Stimulated activated CD4-positive, alpha-beta T cell treated with anti-CD3 and anti-CD28 coated beads, Interleukin-4, amount 100 ng/mL, for 4 hours (primary cell): ENCODE results near the gene IL17C.
"Not testable (repeated sequence)": the region's sequence is repeated elsewhere in the genome, so short reads cannot be mapped to it uniquely, and the experiment has no call there.

ENCODE experiments used
- DNase-seq, 2 experiments: peaks; one replicate each; pipeline ENCODE4 v3.0.0-alpha.2; 2020

Gene IL17C

DNA sequence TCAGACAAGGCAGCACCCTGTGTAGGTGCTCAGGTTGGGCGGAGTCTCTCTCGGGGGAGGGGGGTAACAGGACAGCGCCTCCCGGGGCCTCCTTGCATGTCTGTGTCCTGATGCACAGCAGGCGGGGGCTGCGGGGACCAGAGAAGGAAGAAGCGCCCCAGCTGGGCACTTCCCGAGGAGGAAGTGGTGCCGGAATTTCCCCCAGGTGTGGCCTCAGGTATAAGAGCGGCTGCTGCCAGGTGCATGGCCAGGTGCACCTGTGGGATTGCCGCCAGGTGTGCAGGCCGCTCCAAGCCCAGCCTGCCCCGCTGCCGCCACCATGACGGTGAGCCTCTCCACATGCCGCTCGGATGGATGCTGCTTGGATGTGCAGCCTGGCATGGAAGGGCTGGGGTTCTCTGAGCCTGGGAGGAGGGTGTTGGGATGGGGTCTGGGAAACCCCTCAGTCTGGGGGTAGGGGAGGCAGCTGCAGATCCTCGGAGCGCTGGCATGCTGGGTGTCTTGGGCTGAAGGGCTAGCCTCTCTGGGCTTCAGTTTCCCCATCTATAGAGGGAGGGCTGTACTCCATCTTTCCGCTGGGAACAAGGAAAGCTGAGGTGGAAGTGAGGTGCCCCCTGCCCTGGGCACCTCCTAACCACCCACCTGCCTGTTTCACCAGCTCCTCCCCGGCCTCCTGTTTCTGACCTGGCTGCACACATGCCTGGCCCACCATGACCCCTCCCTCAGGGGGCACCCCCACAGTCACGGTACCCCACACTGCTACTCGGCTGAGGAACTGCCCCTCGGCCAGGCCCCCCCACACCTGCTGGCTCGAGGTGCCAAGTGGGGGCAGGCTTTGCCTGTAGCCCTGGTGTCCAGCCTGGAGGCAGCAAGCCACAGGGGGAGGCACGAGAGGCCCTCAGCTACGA lies at the start of gene IL17C:
IL17C (plus strand) TSS at position 250 of the 908 bp plus-strand sequence; CDS start at position 320, 70 bp downstream.
- DNase-seq, result no peak

GRCh38 chr16:88588754-88589153 lies 49.6 kb upstream of the IL17C start:
- DNase-seq, result no peak

GRCh38 chr16:88589441-88589840 lies 48.9 kb upstream of the IL17C start:
- DNase-seq, result no peak

- DNase-seq, result peak; percentile 20 to 47
These were observed 46.8 kb upstream of the IL17C start for GRCh38 chr16:88591577-88592021.

DNA sequence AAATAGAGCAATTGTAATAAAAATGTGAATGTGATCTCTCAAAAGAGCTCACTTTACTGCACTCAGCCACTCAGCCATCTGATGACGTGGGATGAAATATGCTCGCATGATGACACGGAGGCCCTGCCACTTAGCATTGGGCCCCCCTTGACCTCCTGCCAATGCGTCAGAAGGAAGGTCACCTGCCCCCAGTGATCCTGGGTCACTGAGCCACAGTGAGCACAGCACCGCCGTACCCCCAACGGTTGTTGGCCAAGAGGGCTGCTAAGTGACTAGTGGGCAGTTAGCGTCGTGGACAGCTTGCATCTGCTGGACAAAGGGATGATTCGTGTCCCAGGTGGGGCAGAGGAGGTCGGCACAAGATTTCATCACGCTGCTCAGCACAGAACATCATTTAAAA lies 45.3 kb upstream of the IL17C start:
- no peak for DNase-seq

DNA sequence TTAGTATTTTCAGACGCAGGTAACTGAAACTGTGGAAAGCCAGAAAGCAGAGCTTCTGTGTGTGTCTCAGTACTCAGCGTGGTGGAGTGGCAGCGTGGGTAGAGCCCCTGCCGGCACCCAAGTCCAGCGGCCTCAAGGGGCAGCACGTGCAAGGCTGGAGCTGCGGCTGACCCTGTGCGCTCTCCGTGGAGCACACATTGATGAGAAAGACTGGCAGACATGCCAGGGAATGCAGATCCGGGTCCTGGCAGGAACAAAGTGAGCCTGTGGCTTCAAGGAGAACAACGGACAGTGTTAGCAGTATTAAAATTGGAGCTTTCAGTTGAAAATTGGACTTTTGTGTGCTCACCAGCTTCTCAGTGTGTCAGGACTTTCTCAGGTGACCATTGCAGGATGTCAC lies 44.9 kb upstream of the IL17C start:
- DNase-seq, result no peak

DNA sequence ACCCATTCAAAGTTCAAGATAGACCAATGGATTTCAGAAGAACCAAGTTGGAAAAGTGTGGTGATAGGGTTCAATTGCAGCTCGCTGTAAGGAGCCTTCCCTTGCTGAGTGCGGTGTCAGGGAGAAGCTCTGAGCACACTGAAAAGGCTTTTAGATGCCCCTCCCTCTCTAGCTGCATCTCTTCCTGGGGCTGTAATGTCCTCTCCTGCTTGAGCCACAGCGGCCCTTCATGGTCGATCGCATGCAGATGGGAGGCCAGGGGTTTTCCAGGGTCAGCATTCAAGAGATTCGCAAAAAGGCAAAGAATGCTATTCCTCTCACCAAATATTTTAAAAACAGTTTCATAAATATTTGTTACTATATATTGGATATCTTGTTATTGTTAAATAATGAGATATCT lies 44.5 kb upstream of the IL17C start:
- DNase-seq, result no peak

GRCh38 chr16:88595101-88595500 lies 43.3 kb upstream of the IL17C start:
- DNase-seq, result no peak

DNA sequence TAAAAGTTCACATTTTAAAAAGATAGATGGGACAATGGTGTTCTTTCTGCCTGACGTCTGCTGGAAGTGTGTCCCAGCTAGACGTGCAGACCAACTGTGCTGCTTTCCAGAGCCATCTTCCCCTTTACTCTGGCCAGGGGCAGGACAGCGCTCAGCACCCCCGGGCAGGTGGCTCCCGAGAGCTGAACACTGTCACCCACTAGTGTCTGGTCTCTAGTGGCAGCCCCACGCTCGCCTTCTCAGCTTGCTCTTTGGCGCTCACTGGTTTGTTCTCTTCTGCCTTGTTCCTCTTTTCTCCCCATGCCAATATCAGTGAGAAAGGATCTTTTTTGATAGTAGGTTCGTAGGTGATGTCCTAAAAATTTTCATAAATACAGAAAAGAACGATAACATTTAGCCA lies 42.5 kb upstream of the IL17C start:
- no peak for DNase-seq

- DNase-seq, result no peak
These were observed 41.9 kb upstream of the IL17C start for GRCh38 chr16:88596483-88596882.

DNA sequence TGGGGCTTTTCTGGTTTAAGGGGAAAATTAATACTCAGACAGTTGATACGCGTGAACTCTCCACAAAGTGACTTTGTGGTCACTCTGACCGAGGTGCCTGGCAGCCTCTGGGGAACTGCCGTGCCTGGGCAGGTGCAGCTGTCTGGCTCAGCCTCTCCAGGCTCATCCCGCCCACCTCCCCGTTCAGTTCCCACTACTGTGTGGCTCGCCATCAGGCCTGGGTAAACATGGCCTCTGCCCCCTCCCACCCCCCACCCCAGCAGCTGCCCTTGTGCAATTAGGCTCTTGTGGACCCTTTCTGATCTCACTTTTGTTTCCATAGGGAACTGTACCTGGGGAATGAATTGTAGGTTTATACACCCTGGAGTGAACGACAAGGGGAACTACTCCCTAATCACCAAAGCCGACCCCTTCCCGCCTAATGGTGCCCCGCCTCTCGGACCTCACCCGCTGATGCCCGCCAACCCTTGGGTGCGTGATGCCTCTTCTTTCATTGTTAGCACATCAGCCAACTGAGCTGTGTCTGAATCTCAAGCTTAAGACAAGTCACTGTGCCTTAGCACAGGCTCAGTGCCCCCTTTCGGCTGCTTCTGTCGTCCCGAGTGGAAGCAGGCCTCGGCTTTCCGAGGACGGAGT lies 40.4 kb upstream of the IL17C start:
- DNase-seq, result no peak

DNA sequence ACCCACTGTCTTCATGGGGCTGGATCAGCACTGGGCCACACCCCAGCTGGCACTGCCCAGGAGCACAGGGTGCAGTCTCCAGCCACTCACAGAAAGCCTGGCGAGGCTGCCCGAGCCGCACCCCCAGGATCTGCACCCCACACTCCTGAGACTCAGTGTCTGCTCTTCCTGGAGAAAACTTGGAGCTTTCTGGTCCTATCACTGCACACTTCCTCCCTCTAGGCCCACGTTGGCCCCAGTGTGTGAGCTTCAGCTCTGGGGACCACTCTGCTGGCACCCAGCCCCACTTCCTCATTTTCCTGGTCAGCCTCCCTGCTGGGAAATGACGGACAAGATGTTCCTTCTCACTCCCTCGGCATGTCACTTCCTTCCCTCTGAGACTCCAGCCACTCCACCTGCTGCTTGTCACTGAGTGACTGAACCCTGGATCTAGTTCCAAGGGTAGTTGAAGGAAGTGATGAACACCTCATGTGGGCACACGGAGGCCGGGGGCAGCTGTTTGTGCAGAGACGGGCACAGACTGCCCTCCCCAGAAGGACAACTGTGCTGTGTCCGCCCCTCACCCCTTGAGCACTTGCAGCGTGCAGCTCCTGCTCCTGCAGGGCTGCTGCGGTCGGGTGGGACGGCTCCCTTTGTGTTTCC lies 39.2 kb upstream of the IL17C start:
- no peak for DNase-seq

DNA sequence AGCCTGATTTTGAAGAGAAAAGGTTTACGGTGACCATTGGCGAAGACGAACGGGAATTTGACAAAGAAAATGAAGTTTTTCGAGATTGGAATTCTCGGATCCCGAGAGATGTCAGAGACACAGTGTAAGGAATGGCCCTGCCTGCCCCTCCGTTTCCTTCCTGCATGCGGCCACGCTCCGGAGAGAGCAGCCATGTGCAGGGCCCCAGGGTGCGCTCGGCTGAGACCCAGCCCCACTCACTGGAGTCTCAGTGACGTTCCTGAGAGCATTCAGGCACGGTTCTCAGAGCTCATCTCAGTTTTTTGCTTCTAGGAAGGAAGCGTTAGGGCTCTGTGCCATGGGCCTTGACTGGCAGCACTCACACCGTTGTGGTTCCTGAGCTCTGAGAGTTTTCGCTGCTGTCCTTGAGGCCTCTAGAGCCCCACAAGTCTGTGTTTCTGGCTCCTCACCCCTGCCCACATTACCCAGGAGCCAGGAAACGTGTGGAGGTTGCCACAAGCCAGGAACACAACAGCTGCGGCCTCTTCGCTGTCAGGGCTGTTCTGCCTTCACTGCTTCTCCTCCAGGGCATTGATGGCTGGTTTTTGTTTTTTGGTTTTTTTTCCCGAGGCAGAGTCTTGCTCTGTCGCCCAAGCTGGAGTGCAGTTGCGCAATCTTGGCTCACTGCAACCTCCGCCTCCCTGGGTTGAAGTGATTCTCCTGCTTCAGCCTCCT lies 38.4 kb upstream of the IL17C start:
- no peak for DNase-seq

DNA sequence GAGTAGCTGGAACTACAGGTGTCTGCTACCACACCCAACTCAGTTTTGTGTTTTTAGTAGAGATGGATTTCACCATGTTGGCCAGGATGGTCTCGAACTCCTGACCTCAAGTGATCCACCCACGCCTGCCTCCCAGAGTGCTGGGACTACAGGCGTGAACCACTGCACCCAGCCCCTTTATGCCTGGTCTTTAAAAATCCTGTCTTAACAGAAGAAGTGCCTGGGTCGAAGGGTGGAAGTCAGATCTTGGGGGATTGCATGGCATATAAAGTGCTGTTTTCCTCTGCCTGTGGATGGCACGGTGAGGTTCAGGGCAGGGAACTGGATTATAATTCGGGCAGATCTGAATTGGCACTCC lies 37.9 kb upstream of the IL17C start:
- DNase-seq, result no peak

GRCh38 chr16:88601313-88602036 lies 36.9 kb upstream of the IL17C start:
- DNase-seq, result no peak

DNA sequence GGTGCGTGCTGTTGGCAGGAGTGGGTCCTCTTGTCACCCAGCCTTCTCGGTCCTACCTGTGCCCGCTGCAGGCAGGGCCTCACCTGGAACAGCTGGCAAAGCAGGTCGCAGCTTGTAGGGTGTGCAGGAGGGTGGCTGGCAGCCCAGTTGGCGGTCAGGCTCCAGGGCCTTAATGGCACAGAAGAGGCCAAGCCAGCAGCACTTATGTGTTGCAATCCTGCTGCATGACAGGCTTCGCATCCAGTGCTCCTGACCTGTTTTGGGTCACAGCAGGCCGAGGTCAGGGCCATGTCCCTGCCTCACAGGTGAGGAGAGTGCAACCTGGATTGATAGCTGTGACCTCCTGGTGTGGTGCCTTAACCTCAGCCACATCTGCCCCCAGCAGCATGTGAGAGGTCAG lies 36.3 kb upstream of the IL17C start:
- no peak for DNase-seq

GRCh38 chr16:88605186-88606147 lies 32.9 kb upstream of the IL17C start:
- DNase-seq, result no peak

- no peak for DNase-seq
These were observed 32.1 kb upstream of the IL17C start for GRCh38 chr16:88606148-88606757.

GRCh38 chr16:88608076-88608475 lies 30.3 kb upstream of the IL17C start:
- DNase-seq, result no peak

GRCh38 chr16:88609426-88609825 lies 28.9 kb upstream of the IL17C start:
- not testable (repeated sequence) for DNase-seq

DNA sequence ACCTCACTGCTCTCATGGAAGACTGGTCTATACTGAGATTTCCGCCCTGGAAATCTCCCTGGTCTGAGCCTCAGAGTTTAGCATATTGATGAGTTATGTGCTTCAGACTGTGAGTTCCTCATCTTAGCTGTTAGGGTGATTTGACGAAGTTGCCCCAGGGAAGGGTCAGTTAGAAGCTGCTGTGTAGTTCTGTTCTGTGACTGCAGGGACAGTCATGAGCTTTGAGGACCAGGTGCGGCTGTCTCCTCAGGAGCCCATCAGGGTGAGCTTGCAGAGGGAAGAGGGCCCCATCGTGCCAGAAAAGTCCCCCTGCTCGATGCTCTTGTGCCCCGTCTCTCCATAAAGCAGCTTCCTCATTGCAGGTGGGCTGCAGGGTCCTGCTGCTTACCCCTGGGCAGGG lies 28.3 kb upstream of the IL17C start:
- no peak for DNase-seq
